Measurements from ENCODE around the gene TBKBP1. TPM values are rescaled to one million over a fixed set of nuclear protein-coding genes. Genes with fewer than 3 reads are reported as not detected.
A peak's percentile ranks its signal among the peaks of the same experiment; 100 is the strongest.

Gene TBKBP1
- polyA plus RNA-seq, 2 of the 4 experiments (the other 2 are of a cell fraction): 3.4 to 9.3 TPM

- H3K4me3 ChIP-seq: no peak overlapping the region
- ChIA-PET CTCF (interaction anchor here (0.6 to 3.0 kb wide), 12 partner anchors 8 to 366 kb away, joined by 3 to 13 read pairs (median 3); partner anchors contain the start of genes TBKBP1 and TBX21), POLR2A (interaction anchor here (1.0 kb wide), 1 partner anchor 21 kb away, joined by 6 read pairs; no protein-coding TSS in a partner anchor)
- H3K4me2 ChIP-seq: no peak overlapping the region
- no peak for FAIRE-seq
- peaks cover 29% of the 10 kb centered on the region; the same call in 2 of the 3 replicates for H3K4me1 ChIP-seq
- no peak overlapping the region for H3K27ac ChIP-seq
- peak; percentile 65 for TF ChIP-seq POLR2AphosphoS2 (conservative IDR thresholded peaks at IDR 0.05; ENCODE audit: low read length)
- no peak for TF ChIP-seq HOXB13 (CRISPR knock-in tag; IDR thresholded peaks at IDR 0.05; ENCODE audit: low read depth)
- TF ChIP-seq ELK1 (IDR thresholded peaks at IDR 0.05; ENCODE audit: low read depth, low read length): no peak
- no peak for TF ChIP-seq ESRRA (IDR thresholded peaks at IDR 0.05; ENCODE audit: borderline replicate concordance, low read length)
- TF ChIP-seq RCOR1 (IDR thresholded peaks at IDR 0.05; ENCODE audit: low read depth, low read length): no peak
- TF ChIP-seq PBX3 (IDR thresholded peaks at IDR 0.05): no peak
- no peak for TF ChIP-seq NPAS2 (CRISPR knock-in tag; IDR thresholded peaks at IDR 0.05; ENCODE audit: borderline replicate concordance)
- peak; percentile 14 for TF ChIP-seq HOXA7 (CRISPR knock-in tag; IDR thresholded peaks at IDR 0.05)
- TF ChIP-seq TP53 (CRISPR knock-in tag; IDR thresholded peaks at IDR 0.05): peak; percentile 68; the same call in 1 of the 2 replicates
- peak in 1 of 2 experiments; percentile 58; a peak in 1 of 5 replicates for TF ChIP-seq JUN (IDR thresholded peaks at IDR 0.05)
- TF ChIP-seq RARB (CRISPR knock-in tag; IDR thresholded peaks at IDR 0.05): no peak; the same call in 1 of the 2 replicates
- no peak for DNase-seq (ENCODE audit: low read depth in 1 of 2, low spot score in 1 of 2)
- H3K9me3 ChIP-seq: no peaks in the 10 kb centered on the region
- no peak for ATAC-seq
- WGBS (ENCODE audit: missing lambda C conversion rate): 95% methylated on average over 4 of the region's 4 CpGs
These were observed 9.3 kb upstream of the TBKBP1 start for GRCh38 chr17:47684535-47685193.

GRCh38 chr17:47685556-47686275 is 8.2 kb upstream of the TBKBP1 start:
- Histone ChIP-seq H3K4me1 (peaks cover 29% of the 10 kb centered on the region; the same call in 2 of the 3 replicates), H3K4me2 (no peak overlapping the region), H3K4me3 (no peak overlapping the region), H3K9me3 (no peaks in the 10 kb centered on the region), H3K27ac (no peak overlapping the region)
- ChIA-PET POLR2A (no interaction called here), CTCF (interaction anchor here (0.6 to 3.4 kb wide), 6 partner anchors 11 to 367 kb away, joined by 3 to 15 read pairs (median 4); partner anchors contain the start of gene TBX21)
- FAIRE-seq (no peak), DNase-seq (ENCODE audit: low read depth in 1 of 2, low spot score in 1 of 2) (no peak), ATAC-seq (0 out of 6 replicates have a peak, but pooled peaks of 1 of the 2 experiments have one; percentile 31)
- 85% methylated on average over 4 of the region's 4 CpGs for WGBS (ENCODE audit: missing lambda C conversion rate)
- TF ChIP-seq RCOR1 (IDR thresholded peaks at IDR 0.05; ENCODE audit: low read depth, low read length) (no peak), TFCP2L1 (CRISPR knock-in tag; IDR thresholded peaks at IDR 0.05) (peak; percentile 58; the same call in 1 of the 2 replicates), FOSL2 (IDR thresholded peaks at IDR 0.05) (no peak), FOSL2 (CRISPR knock-in tag; IDR thresholded peaks at IDR 0.05) (peak; percentile 21; the same call in 1 of the 2 replicates)

- 62% methylated on average over 1 of the region's 1 CpG for WGBS (ENCODE audit: missing lambda C conversion rate)
- POLR2A ChIA-PET: no interaction called here
- no peaks in the 10 kb centered on the region for H3K9me3 ChIP-seq
- ATAC-seq (no peak), FAIRE-seq (peak; percentile 72), DNase-seq (ENCODE audit: low read depth in 1 of 2, low spot score in 1 of 2) (no peak)
- H3K27ac ChIP-seq: no peak overlapping the region
- no peak overlapping the region for H3K4me3 ChIP-seq
- peaks cover 29% of the 10 kb centered on the region; the same call in 2 of the 3 replicates for H3K4me1 ChIP-seq
- TF ChIP-seq EP300 (IDR thresholded peaks at IDR 0.05) (no peak), HOXA7 (CRISPR knock-in tag; IDR thresholded peaks at IDR 0.05) (0 out of 2 replicates have a peak, but pooled peaks have one; percentile 19), NPAS2 (CRISPR knock-in tag; IDR thresholded peaks at IDR 0.05; ENCODE audit: borderline replicate concordance) (no peak), FOSB (CRISPR knock-in tag; IDR thresholded peaks at IDR 0.05) (no peak), KDM1A (IDR thresholded peaks at IDR 0.05; ENCODE audit: low read depth) (no peak), ESRRA (IDR thresholded peaks at IDR 0.05; ENCODE audit: borderline replicate concordance, low read length) (no peak), CEBPB (IDR thresholded peaks at IDR 0.05) (no peak), ATOH8 (CRISPR knock-in tag; IDR thresholded peaks at IDR 0.05; ENCODE audit: low read depth) (no peak)
- CTCF ChIA-PET: interaction anchor here (1.2 to 3.4 kb wide), 5 partner anchors 12 to 47 kb away, joined by 3 to 43 read pairs (median 13); partner anchors contain the start of gene TBX21
- no peak overlapping the region for H3K4me2 ChIP-seq
These were observed 7.7 kb upstream of the TBKBP1 start for GRCh38 chr17:47686276-47686635.

Data from A549 (cell line).